Activated CD8-positive, alpha-beta memory T cell treated with anti-CD3 and anti-CD28 coated beads, Interleukin-2, amount 50 U/mL, for 24 hours (primary cell): ENCODE data around the gene ARHGAP24.

ENCODE experiments used
- DNase-seq: peaks from one replicate; pipeline ENCODE4 v3.0.0-alpha.2; 2020; ENCODE audit errors: extremely low read depth

Gene ARHGAP24

DNA sequence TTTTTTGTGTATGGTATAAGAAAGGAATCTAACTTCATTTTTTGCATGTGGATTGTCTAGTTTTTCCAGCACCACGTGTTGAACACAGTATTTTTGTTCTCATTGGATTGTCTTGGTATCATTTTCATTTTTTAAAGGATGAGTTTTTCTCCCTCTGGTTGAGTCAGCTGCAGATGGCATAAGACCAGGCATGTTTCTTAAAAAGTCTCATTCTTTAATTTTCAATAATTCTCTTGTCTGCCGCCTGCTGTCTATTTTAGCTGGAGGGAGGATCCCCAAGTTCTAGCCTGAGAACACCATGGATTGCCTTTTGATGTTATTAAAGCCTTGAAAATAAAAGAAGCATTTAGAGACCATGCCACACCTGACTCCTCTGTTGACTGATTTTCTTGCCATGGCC, 263.8 kb downstream of the ARHGAP24 start:
- DNase-seq, result no peak

DNA sequence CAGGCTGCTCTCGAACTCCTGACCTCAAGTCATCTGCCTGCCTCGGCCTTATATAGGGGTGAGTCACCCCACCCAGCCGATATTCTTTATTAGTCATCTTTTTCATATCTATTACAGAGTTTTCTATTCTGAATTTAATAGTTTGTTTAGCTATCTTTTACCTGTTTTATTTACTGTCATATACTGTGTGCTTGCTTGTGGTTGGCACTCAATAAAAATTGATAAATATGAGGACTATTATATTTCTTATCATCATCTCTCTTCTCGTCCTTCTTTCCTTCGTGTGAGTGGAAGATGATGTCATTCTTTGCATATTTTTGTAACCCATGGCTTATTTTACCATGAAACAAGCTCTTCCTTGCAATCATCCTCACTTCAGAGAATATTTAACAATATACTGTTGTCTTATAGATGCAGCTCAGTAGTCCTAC, 265.5 kb downstream of the ARHGAP24 start:
- no peak for DNase-seq

DNA sequence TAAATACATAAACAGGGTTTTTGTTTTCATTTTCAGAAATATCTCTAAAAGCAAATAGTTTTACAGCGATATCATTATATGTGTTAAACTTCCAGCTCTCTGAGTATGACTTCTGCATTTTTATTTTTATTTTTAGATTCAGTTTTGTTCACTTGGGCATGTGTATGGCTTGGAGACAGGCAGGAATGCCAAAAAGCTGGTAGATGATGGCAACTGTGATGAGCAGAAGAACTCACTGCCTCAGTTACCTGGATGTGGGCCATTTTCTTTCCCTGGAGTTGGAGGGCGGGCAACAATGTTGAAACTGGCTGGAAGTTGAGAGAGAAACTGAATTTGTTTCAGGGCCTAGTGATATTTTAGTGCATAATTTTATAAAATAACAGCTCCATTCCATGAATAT, 266.4 kb downstream of the ARHGAP24 start:
- DNase-seq, result no peak

DNA sequence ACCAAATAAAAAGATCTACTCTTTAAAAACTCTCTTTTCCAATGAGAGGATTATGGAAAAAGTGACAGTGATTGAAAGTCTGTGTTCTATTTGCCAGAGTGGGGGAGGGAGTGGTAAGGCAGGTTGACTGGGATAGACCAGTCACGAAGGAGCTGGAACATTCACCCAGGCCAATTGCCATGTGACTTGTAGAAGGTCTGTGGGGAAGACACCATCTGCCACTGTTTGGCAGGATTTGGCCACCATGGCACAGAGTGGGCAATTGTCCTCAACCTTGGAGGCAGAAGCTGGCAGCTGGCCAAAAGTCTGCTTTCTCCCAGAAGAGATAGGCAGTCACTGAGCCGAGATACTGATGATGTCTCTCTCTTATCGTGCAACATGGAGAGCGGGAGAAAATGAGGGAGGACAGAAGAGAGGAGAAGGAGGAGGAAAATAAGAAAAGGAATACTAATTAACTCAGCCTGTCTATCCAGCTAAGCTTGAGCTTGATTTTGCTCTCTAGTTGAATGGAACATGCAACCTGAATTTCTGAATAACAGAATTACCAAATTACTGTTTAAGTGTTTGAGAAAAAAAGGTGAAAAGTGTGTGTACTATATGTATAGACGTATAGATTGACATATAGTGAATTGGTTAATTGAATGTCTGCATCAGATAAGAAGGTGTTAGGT, 267.1 kb downstream of the ARHGAP24 start:
- no peak for DNase-seq

DNA sequence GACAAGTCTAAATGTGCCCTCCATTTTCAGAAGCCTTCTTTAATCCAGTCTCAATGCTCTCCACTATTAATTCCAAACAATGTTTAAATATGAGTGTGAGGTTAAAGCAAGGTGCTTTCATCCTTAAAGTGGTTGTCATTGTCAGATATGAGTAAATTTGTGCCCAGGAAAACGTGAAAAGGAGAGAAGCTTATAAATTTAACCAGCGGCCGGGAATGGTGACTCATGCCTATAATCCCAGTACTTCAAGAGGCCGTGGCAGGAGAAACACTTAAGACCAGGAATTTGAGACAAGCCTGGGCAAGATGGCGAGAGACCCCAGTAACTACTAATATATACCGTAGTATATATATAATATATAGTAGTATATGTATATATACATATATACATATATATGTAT, 270.0 kb downstream of the ARHGAP24 start:
- DNase-seq, result no peak

DNA sequence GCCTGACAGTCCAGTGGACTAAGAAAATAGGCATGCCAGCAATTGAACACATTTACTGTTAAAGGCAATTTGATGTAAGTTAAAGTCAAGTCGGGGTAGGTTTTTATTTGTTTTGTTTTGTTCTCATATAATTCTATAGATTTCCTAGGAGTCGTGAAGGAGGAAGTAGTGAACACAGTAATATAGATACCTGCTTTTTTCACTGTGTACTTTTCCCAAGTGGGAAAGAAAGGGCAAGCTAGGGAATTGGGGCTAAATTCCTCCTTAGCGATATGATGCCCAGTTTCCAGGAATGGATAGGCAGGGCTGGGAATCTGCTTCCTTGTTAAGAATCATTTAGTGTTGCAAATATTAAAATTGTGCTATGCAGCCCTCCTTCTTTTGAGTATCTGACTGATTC, 271.0 kb downstream of the ARHGAP24 start:
- DNase-seq, result no peak

DNA sequence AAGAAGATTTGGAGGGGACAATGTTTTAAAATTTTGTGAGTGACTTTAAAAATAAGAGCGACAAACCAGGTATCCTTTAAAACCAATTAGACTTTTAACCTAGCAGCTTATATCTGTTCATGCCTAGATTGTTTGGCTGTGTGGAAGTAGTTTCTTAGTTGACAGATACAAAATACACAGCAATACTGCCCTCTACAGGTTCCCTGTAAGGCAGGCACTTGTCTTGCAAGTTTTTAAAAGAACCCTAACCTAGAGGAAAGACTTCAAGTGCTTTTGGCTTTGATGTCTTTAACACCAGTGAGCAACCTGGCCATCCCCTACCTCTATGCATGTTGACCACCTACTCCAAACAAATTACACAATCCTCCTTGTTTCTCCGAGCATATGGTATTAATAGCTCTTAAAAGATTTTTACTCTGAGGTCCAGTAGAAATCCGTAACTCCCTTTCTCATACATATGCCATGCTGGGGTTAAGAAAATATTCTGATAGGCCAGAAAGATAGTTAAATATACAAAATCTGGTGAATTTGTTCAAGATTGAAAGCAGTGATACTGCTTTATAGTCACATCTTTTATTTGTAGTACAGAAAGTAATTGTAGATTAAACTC, 273.0 kb downstream of the ARHGAP24 start:
- no peak for DNase-seq

DNA sequence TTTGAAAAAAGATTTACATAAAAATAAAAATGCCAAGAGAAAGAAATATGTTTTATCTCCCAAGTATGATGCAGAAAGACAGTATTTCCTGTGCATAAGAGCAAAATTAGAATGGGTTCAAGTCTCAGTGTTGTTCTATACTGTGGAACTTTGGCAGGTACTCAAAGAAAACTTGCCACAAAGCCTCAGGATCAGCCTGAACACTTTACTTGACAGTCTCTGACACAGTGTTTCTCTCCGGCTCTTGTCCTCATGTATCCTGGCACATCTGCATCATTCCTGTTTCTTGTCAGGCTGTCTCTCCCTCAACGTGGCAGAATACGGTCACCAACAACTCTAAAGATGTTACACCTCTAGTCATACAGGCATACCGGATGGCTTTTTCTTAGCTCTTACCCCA, 273.7 kb downstream of the ARHGAP24 start:
- DNase-seq, result no peak

DNA sequence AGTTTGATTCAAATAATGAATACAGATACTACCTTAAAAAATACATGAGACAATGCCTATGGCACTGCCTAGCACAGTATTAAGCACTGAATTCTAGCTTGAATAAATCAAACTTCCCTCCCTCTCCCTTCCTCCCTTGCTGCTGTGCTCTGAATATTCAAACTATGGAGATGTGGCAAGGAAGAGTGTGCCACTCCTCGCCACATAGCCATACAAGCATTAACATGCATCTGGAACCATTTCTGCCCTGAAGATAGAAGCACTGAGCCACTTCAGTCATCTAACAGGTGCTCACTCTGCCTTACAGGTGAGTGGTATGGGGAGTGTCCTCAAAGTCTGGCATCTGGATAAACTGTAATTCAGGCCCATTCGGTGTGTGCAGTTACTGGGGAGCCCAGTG, 276.9 kb downstream of the ARHGAP24 start:
- DNase-seq, result no peak

DNA sequence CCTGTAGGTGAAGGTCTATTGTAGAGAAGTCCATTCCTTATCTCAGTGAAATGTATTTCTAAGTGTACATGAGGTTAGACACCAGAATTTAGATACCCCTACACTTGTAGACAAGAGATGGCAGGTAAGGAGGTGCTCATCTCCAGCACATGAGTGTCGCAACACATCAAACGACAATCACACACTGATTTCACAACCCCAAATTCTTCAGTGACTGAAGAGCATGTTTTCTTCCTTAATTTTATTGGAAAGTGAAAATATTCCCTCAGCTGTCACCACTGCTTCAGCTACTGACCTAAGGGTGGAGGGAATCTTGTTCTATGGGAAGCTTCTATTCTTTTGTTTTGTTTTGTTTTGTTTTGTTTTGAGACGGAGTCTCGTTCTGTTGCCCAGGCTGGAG, 280.3 kb downstream of the ARHGAP24 start:
- DNase-seq, result no peak

DNA sequence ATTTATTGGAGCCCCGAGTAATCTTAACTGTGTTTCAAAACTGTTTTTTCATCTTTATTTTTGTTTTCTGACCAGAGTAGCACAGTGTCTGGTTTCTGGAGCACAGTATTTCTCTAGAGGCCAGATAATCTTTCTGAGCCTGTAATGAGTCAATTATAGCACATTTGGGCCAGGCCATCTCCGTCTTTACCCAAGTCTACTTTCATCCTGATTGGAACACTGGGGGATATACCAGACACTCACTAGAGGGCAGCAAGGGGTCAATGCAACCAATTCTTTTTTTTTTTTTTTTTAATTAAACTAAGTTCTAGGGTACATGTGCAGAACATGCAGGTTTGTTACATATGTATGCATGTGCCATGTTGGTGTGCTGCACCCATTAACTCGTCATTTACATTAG, 282.0 kb downstream of the ARHGAP24 start:
- no peak for DNase-seq

DNA sequence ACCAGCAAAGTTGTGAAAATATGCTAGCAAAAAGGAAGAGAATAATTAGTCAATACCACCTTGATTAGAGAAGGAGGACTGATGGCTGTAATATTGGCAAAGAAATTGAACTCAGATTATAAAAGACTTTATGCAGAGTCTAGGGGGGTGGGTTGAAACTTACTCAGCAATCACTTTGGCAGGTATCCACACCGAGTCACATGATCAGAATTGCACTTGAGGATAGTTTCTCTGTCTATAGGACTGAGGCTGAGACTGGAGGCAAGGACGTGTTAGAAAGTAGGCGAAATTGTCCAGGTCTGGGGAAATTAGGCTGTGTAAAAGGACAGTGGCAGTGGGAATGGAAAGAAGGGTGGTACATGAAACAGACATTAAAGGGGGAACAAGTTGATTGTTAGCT, 284.4 kb downstream of the ARHGAP24 start:
- DNase-seq, result no peak

DNA sequence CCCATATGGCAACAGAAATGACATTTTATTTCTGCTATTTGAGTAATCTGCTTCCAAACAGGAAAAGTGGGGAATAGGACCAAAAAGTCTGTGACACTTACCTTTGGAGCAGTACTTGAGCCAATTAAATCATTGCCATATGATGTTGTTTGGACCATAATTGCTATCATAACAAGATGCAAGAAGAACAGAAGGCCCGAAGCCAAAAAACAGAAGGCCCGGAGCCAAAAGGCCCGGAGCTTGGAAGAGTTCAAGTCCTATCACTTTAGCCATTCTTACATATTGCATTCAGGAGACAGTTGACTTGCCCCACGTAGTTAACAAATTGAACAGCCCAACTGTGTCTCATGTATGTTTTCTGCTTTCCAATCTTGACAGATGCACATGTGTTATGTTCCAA, 285.6 kb downstream of the ARHGAP24 start:
- DNase-seq, result no peak

DNA sequence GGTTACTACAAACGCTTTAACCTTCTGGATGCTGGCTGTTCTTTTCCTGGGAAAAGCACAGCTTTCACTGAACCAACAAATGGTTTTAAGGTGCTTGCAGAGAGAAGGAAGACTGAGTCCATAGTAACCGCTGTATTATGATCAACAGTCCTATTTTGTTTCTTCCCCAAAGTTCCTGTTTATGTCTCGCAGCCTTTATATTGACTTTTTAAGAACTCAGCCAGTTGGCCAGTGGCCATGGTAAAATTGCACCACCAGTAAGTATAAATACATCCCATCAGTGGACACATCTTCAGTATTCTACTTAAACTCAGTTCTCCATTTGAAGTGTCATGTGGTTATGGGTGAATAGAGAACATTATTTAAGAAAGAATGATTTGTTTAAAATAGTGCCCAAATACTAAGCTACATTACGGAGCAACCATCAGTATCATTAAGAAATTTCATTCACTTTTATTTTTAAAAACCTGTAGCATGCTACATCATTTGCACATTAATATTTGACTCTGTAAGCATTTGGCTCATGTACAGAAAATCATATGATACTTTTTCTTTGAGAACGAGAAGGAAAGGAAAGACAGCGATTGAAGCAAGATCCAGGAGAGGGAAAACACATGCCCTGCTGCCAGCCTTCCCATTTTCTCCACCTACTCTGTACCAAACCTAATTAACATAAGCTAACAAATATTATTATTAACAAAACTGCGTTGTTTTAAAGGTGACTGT, 287.0 kb downstream of the ARHGAP24 start:
- no peak for DNase-seq

DNA sequence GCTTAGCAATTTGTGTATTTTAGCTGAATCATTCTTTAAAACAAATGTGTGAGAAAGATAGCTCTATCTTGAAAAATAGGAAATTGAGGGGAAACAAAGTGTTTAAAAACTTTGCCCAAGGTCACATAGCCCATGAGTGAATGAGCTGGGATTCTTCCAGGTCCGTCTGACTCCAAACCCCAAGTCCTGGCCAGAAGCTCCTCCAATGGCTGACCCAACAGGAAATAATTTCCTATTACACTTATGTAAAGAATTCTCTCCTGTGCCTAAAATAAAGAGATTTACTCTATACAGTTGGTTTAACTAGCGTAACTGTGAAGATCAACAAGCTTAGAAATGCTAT, 287.6 kb downstream of the ARHGAP24 start:
- DNase-seq, result no peak

DNA sequence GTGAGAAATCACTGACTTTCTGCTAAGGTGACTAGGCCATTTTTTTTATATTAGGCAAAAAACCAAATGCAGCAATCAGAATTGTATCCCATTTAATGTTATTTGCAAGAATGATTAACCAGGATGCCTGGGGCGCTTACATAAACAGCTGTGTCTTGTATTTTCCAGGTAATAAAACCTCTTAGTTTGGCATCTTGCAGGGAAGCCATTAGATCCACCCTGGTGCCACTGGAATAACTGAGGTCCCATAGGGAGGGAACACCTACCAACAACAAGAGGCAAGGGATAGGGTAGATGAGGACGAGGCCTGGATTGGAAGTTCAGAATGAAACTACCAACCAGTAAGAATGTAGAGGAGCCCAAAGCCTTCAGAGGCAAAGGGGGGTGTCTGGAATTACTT, 288.3 kb downstream of the ARHGAP24 start:
- no peak for DNase-seq

DNA sequence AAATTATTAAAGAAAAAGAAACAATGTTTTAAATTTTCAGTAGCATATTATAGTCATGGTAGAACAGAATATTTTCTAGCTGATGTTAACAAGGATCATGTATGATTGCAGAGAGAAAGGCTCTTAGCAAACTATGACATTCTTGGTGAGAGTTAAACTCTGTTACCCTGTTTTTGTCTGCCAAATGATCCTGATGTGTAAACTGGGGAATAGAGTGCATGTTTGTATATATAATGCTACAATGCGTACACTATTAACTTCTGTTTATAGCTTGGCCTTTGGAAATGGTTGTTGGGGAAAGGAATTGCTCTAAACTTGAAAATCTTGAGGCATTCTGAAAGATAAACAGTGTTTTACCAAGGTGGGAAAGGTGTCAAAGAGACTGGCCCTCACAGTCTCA, 292.7 kb downstream of the ARHGAP24 start:
- DNase-seq, result no peak

DNA sequence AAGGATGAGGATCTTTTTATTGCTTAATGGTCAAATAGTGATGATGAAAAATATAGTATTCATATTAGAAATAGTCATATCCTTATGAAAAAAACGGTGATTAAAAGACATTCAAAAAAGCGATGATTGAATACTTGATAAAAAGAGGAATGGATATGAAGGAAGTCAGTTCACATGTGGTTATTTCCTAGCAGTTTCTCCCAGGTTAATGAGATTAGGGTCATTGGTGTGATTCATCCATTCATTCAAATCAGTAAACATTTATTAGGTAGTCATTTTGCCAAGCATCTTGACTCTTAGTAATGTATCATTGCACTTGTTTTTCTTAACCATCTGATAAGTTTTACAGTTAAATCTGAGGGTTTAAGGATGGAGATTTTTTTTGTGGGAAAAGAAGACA, 294.1 kb downstream of the ARHGAP24 start:
- no peak for DNase-seq

DNA sequence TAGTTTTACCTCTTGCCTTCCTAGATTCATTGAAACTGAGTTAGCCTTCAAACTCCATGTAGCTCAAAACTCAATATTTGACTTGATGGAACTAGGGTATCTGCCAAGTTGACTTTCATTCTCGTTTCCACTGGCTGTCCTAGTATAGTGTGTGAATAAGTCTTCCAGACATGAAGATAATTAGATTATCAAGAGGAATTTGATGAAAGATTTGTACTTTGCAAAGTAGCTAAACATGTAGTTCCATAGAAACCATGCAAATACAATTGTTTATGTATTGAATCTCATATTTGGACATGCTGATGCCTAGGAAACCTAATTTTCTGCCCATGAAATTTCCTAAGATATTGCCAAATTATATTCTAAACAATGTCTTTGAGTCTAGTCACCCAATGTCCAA, 297.5 kb downstream of the ARHGAP24 start:
- DNase-seq, result no peak

DNA sequence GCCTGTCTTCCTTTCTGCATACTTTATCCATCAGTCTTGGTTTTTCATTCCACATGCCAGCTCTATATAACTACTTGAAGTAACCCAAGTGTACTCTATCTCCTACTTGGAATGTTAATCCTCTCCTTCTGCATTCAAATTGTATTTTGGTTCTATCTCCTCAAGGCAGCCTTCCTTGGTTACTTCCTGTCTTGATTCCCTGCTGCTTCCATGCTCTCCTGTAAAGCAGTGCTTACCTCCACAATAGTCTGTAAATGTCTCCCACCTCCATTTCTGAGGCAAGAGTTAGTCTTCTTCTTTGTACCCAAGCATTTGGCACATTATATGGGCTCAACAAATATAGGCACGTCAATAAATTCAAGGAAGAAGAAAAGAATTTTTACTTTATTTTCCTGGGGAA, 298.4 kb downstream of the ARHGAP24 start:
- DNase-seq, result no peak

DNA sequence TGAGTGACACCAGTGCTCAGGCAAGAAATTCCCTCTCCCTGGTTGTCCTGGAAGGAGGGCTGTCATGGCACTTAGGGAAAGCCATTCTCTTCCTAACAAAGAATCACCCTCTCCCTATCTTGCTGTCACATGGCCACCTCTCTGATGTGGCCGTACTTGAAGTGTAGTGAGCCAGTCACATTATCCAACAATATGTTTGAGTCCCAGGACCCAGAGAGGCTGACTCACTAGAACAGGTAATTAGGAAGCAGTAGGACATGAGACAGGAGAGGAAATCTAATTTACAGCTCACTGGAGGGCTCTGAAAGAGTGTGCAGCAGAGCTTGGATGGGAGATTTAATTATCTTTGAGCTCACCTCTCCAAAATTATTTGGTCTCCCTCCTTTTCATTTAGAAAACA, 299.1 kb downstream of the ARHGAP24 start:
- DNase-seq, result no peak

DNA sequence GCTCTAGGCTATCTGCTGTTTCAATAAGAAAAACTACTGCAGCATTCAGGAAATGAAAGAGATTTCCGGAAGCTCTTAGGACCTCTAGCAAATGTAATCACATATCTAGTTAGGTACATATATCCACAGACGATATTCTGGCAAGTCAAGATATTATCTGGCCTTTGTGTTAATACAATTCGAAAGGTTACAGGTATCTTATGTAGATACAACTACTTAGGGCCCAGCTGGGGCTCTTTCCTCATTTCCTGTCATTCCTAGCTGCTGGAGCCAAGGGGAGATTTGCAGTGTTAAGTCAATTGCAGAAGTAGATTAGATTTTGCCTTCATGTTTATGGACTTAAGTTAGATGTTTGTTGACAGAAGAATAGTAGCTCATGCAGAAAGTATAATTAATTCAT, 299.5 kb downstream of the ARHGAP24 start:
- DNase-seq, result no peak

DNA sequence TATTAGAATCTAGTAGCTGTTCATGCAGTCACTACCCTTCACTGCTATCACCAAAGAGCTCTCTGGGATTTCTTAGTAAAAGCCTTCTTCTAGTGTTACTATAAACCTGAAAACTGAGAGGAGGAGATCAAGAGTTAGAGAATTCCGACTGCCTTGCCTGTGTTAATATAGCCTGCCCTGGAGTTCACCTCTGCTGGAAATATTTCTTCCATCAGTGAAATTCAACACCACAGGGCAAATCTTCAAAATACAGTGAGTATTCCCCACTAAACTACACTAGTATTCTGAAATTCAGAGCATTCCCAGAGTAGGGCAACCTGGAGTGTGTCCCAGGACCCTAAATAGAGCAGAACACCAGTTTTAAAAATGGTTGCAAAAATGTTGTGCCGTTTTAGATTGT, 301.1 kb downstream of the ARHGAP24 start:
- DNase-seq, result no peak

DNA sequence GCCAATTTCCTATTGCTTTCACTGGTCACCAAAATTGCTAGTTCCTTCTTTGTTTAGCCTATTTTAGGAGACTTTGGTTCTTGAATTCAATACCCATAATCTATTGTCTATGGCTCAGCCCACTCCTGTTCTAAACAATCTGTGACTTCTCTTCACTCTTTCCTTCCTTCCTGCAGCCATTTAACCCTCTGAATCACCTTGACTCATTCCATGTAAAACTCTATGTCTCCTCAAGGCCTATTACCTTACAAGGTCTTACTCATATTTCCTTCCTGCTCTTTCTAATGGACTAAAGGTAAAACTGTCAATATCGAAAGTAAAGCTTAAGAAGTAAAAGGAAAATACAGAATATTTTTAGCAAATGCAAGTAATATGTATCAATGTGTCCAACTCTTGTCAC, 301.6 kb downstream of the ARHGAP24 start:
- DNase-seq, result no peak
